Lower leg skin (tissue), 3 donors: Measurements from ENCODE around the gene GALNT18.

Source experiments
- POLR2A ChIP-seq, 2 donors: fragments of 450-650 bp; IDR thresholded peaks; one replicate each; pipeline ENCODE4 v1.6.1; 2016 to 2017; ENCODE audit warnings: antibody characterized with exemption in 2 of 2, mild to moderate bottlenecking in 1 of 2, moderate library complexity in 1 of 2
- TF ChIP-seq, protein P1 (sequence below), 3 donors: fragments of 450-650 bp; IDR thresholded peaks; one replicate each; pipeline ENCODE4 v1.5.1; 2016; ENCODE audit warnings: antibody characterized with exemption in 3 of 3, mild to moderate bottlenecking in 3 of 3, moderate library complexity in 2 of 3

DNA sequence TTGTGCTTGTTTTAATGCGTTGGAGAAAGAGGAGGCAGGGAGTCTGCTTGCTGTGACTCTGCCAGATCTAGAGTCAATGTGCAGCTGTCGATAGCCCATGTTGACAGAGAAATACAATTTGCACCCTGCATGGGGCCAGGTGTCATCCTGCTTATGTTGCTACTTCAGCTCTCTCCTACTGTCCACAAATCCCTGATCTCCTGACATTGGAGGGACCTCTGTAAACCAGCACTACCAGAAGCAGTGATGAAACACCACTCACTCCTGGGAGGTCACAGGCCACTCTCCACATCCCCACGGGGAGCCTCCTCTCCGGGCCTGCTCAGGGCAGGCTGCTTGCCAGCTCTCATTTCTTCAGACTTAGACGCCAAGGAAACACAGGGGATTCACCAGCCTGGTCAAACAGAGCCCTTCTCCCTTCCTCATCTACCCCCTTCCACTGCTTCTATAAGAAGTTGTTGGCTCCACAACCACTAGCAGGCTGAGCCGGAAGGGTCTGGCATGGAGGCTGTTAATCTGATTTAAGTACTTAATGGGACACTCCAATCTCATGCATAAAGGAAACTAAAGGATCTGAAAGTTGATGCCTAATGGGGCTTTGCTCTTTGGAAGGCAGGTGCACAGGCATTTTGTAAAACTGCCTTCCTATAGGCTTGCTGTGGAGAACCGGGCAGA lies 238.8 kb downstream of the GALNT18 start:
- TF ChIP-seq POLR2A (IDR thresholded peaks at IDR 0.05) = no peak
- TF ChIP-seq, protein P1, sequence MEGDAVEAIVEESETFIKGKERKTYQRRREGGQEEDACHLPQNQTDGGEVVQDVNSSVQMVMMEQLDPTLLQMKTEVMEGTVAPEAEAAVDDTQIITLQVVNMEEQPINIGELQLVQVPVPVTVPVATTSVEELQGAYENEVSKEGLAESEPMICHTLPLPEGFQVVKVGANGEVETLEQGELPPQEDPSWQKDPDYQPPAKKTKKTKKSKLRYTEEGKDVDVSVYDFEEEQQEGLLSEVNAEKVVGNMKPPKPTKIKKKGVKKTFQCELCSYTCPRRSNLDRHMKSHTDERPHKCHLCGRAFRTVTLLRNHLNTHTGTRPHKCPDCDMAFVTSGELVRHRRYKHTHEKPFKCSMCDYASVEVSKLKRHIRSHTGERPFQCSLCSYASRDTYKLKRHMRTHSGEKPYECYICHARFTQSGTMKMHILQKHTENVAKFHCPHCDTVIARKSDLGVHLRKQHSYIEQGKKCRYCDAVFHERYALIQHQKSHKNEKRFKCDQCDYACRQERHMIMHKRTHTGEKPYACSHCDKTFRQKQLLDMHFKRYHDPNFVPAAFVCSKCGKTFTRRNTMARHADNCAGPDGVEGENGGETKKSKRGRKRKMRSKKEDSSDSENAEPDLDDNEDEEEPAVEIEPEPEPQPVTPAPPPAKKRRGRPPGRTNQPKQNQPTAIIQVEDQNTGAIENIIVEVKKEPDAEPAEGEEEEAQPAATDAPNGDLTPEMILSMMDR (IDR thresholded peaks at IDR 0.05) = no peak
